Stimulated activated CD4-positive, alpha-beta T cell treated with anti-CD3 and anti-CD28 coated beads, Interleukin-1b, Interleukin-23, amount 100 ng/mL, for 24 hours (primary cell): ENCODE results near the gene PSMD14.
A peak's percentile ranks its signal among the peaks of the same experiment; 100 is the strongest.
"Not testable (repeated sequence)": the region's sequence is repeated elsewhere in the genome, so short reads cannot be mapped to it uniquely, and the experiment has no call there.

Source experiments
- DNase-seq, 4 experiments: peaks; one replicate each; pipeline ENCODE4 v3.0.0-alpha.2; 2020; ENCODE audit warnings: low read depth in 4 of 4, low spot score in 1 of 4

Gene PSMD14

GRCh38 chr2:161308178-161308955, at the start of gene PSMD14:
TSS of gene PSMD14 (plus strand) at chr2:161308425. CDS start at chr2:161318826, 10,401 bp downstream.
- peak; percentile 73 to 85 (median 78) for DNase-seq

- no peak for DNase-seq
Measured at GRCh38 chr2:161265874-161266273, 42.4 kb upstream of the PSMD14 start.

- DNase-seq, result no peak
Measured at GRCh38 chr2:161269111-161269510, 39.1 kb upstream of the PSMD14 start.

- peak in 1 of 4 experiments; percentile 31 for DNase-seq
Measured at GRCh38 chr2:161273038-161273760, 35.0 kb upstream of the PSMD14 start.

- not testable (repeated sequence) for DNase-seq
Measured at GRCh38 chr2:161278564-161279229, 29.5 kb upstream of the PSMD14 start.

GRCh38 chr2:161279230-161279815, 28.9 kb upstream of the PSMD14 start:
- not testable (repeated sequence) for DNase-seq

- peak in 1 of 4 experiments; percentile 9 for DNase-seq
Measured at GRCh38 chr2:161280906-161281323, 27.3 kb upstream of the PSMD14 start.

GRCh38 chr2:161281615-161282310, 26.5 kb upstream of the PSMD14 start:
- DNase-seq, result not testable (repeated sequence)

GRCh38 chr2:161282311-161282644, 25.9 kb upstream of the PSMD14 start:
- not testable (repeated sequence) for DNase-seq

GRCh38 chr2:161283926-161284325, 24.3 kb upstream of the PSMD14 start:
- no peak for DNase-seq

- no peak for DNase-seq
Measured at GRCh38 chr2:161303535-161304050, 4.6 kb upstream of the PSMD14 start.

- no peak for DNase-seq
Measured at GRCh38 chr2:161306919-161307318, 1.3 kb upstream of the PSMD14 start.

GRCh38 chr2:161307676-161308075, 549 bp upstream of the PSMD14 start:
- DNase-seq, result no peak

- DNase-seq, result no peak
Measured at GRCh38 chr2:161312996-161313395, 4.8 kb downstream of the PSMD14 start.

GRCh38 chr2:161315380-161315779, 7.2 kb downstream of the PSMD14 start:
- no peak for DNase-seq

GRCh38 chr2:161316701-161317100, 8.5 kb downstream of the PSMD14 start:
- DNase-seq, result no peak

- DNase-seq, result no peak
Measured at GRCh38 chr2:161321944-161322648, 13.9 kb downstream of the PSMD14 start.

- DNase-seq, result no peak
Measured at GRCh38 chr2:161324876-161325275, 16.7 kb downstream of the PSMD14 start.

- DNase-seq, result no peak
Measured at GRCh38 chr2:161327582-161327981, 19.4 kb downstream of the PSMD14 start.

GRCh38 chr2:161332371-161332967, 24.2 kb downstream of the PSMD14 start:
- DNase-seq, result no peak
